ENCODE results near the gene ABCC1. TPM values are rescaled to one million over a fixed set of nuclear protein-coding genes. Genes with fewer than 3 reads are reported as not detected.

ABCC1 gene
- total RNA-seq, 1 donor from 2014 or later = 69.4 TPM

- TF ChIP-seq, protein P1, sequence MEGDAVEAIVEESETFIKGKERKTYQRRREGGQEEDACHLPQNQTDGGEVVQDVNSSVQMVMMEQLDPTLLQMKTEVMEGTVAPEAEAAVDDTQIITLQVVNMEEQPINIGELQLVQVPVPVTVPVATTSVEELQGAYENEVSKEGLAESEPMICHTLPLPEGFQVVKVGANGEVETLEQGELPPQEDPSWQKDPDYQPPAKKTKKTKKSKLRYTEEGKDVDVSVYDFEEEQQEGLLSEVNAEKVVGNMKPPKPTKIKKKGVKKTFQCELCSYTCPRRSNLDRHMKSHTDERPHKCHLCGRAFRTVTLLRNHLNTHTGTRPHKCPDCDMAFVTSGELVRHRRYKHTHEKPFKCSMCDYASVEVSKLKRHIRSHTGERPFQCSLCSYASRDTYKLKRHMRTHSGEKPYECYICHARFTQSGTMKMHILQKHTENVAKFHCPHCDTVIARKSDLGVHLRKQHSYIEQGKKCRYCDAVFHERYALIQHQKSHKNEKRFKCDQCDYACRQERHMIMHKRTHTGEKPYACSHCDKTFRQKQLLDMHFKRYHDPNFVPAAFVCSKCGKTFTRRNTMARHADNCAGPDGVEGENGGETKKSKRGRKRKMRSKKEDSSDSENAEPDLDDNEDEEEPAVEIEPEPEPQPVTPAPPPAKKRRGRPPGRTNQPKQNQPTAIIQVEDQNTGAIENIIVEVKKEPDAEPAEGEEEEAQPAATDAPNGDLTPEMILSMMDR (IDR thresholded peaks at IDR 0.05; ENCODE audit: unreplicated experiment) = no peak
- no peak for DNase-seq (ENCODE audit: low spot score in 2 of 2, unreplicated experiment in 2 of 2)
- Mint-ChIP-seq H3K27ac (no peak overlapping the region), H3K4me3 (no peak overlapping the region), H3K36me3 (peaks cover 56% of the 10 kb centered on the region), H3K4me1 (peaks cover 3% of the 10 kb centered on the region), H3K27me3 (ENCODE audit: low read depth) (no peaks in the 10 kb centered on the region), H3K9me3 (no peaks in the 10 kb centered on the region)
Measured at GRCh38 chr16:16015849-16016248, 66.4 kb downstream of the ABCC1 start.

DNA sequence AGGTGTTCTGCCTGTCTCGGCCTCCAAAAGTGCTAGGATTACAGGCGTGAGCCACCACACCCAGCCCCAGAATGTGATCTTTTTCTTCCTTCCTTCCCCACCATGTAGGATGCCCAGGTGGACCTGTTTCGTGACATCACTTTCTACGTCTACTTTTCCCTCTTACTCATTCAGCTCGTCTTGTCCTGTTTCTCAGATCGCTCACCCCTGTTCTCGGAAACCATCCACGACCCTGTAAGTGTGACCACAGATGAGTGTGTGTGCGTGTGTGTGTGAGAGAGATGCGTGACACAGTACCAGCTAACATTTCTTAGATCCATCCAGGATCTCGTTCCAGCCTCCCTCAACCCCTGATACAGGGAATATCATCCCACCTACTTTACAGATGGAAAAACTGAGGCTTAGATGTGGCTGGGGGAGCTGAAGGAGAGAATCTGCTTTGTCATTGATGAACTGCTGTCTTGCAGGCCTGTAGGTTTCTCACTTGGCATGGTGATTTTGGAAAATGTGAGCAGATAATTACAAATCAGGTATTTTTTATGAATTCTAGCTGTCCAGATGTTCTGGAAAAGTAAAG, 67.1 kb downstream of the ABCC1 start:
- no peak overlapping the region for H3K27ac Mint-ChIP-seq
- H3K27me3 Mint-ChIP-seq (ENCODE audit: low read depth) = no peaks in the 10 kb centered on the region
- TF ChIP-seq, protein P1 (IDR thresholded peaks at IDR 0.05; ENCODE audit: unreplicated experiment) = no peak
- peaks cover 56% of the 10 kb centered on the region for H3K36me3 Mint-ChIP-seq
- H3K4me1 Mint-ChIP-seq = peaks cover 5% of the 10 kb centered on the region
- H3K9me3 Mint-ChIP-seq = no peaks in the 10 kb centered on the region
- no peak overlapping the region for H3K4me3 Mint-ChIP-seq
- no peak for DNase-seq (ENCODE audit: low spot score in 2 of 2, unreplicated experiment in 2 of 2)

GRCh38 chr16:16017812-16018211, 68.4 kb downstream of the ABCC1 start:
- H3K9me3 Mint-ChIP-seq = no peaks in the 10 kb centered on the region

GRCh38 chr16:16018705-16019104, 69.3 kb downstream of the ABCC1 start:
- Mint-ChIP-seq H3K27ac (no peak overlapping the region), H3K36me3 (peaks cover 50% of the 10 kb centered on the region), H3K27me3 (ENCODE audit: low read depth) (no peaks in the 10 kb centered on the region)

More at GRCh38 chr16:16017812-16018211, 68.4 kb downstream of the ABCC1 start:
- Mint-ChIP-seq H3K36me3 (peaks cover 53% of the 10 kb centered on the region), H3K27ac (no peak overlapping the region), H3K4me3 (no peak overlapping the region), H3K27me3 (ENCODE audit: low read depth) (no peaks in the 10 kb centered on the region), H3K4me1 (peaks cover 18% of the 10 kb centered on the region)
- no peak for DNase-seq (ENCODE audit: low spot score in 2 of 2, unreplicated experiment in 2 of 2)
- TF ChIP-seq, protein P1 (IDR thresholded peaks at IDR 0.05; ENCODE audit: unreplicated experiment) = no peak

DNA sequence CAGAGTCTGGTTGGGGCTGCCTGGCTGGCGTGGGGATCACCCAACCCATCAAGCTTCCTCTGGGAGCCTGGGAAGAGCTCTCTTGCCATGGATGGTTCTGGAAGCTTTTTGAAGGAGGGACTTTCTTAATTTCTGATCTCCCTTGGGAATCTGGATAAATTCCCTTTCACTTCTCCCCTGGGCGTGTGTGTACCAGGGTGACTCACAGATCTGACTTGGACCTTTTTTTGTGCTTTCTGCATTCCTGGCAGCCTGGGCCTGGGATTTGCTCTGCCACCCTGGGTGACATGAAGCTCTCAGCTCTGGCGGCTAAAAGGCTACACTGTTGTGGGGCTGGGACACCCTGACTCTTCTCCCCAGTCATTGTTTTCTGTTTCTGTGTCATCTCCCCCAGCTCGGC, 70.1 kb downstream of the ABCC1 start:
- TF ChIP-seq, protein P1 (IDR thresholded peaks at IDR 0.05; ENCODE audit: unreplicated experiment) = no peak
- Mint-ChIP-seq H3K27me3 (ENCODE audit: low read depth) (no peaks in the 10 kb centered on the region), H3K4me3 (no peak overlapping the region), H3K36me3 (peaks cover 45% of the 10 kb centered on the region), H3K4me1 (peaks cover 18% of the 10 kb centered on the region), H3K27ac (no peak overlapping the region), H3K9me3 (no peaks in the 10 kb centered on the region)
- DNase-seq (ENCODE audit: low spot score in 2 of 2, unreplicated experiment in 2 of 2) = no peak

More at GRCh38 chr16:16018705-16019104, 69.3 kb downstream of the ABCC1 start:
- DNase-seq (ENCODE audit: low spot score in 2 of 2, unreplicated experiment in 2 of 2) = no peak
- TF ChIP-seq, protein P1 (IDR thresholded peaks at IDR 0.05; ENCODE audit: unreplicated experiment) = no peak
- Mint-ChIP-seq H3K4me1 (peaks cover 18% of the 10 kb centered on the region), H3K9me3 (no peaks in the 10 kb centered on the region), H3K4me3 (no peak overlapping the region)
